NCI-H2107 treated with DMSO at 0.1 percent for 48 hours (cell line): ENCODE measurements around the gene C11orf91.

Experiments used
- DNase-seq: peaks from one replicate; lab custom pipeline; 2025; ENCODE audit not compliant: unreplicated experiment; lab: John Stamatoyannopoulos, UW

The C11orf91 gene

GRCh38 chr11:33672273-33672672 lies 28.4 kb downstream of the C11orf91 start:
- DNase-seq = no peak

GRCh38 chr11:33670250-33671011 lies 30.2 kb downstream of the C11orf91 start:
- DNase-seq = no peak

- DNase-seq = no peak
Observed at GRCh38 chr11:33669598-33670249, 30.9 kb downstream of the C11orf91 start.

- DNase-seq = no peak
Observed at GRCh38 chr11:33668951-33669596, 31.6 kb downstream of the C11orf91 start.

GRCh38 chr11:33668468-33668825 lies 32.2 kb downstream of the C11orf91 start:
- peak; percentile 94 for DNase-seq

- DNase-seq = no peak
Observed at GRCh38 chr11:33667819-33668467, 32.7 kb downstream of the C11orf91 start.

- no peak for DNase-seq
Observed at GRCh38 chr11:33665350-33666106, 35.1 kb downstream of the C11orf91 start.

- no peak for DNase-seq
Observed at GRCh38 chr11:33664827-33665226, 35.8 kb downstream of the C11orf91 start.

- no peak for DNase-seq
Observed at GRCh38 chr11:33664166-33664565, 36.5 kb downstream of the C11orf91 start.

GRCh38 chr11:33663121-33663520 lies 37.5 kb downstream of the C11orf91 start:
- no peak for DNase-seq

- DNase-seq = peak; percentile 66
Observed at GRCh38 chr11:33661526-33661925, 39.1 kb downstream of the C11orf91 start.

- DNase-seq = no peak
Observed at GRCh38 chr11:33660962-33661361, 39.7 kb downstream of the C11orf91 start.

GRCh38 chr11:33659370-33660139 lies 41.1 kb downstream of the C11orf91 start:
- DNase-seq = no peak

GRCh38 chr11:33658195-33658900 lies 42.3 kb downstream of the C11orf91 start:
- DNase-seq = no peak

- no peak for DNase-seq
Observed at GRCh38 chr11:33657757-33658156, 42.9 kb downstream of the C11orf91 start.

GRCh38 chr11:33656768-33657167 lies 43.9 kb downstream of the C11orf91 start:
- no peak for DNase-seq

GRCh38 chr11:33655842-33656600 lies 44.6 kb downstream of the C11orf91 start:
- no peak for DNase-seq

GRCh38 chr11:33654594-33654993 lies 46.0 kb downstream of the C11orf91 start:
- DNase-seq = no peak

- DNase-seq = no peak
Observed at GRCh38 chr11:33652930-33653329, 47.7 kb downstream of the C11orf91 start.
